Endothelial cell of umbilical vein (primary cell): Measurements from ENCODE around the gene ALAS2. TPM values are rescaled to one million over a fixed set of nuclear protein-coding genes. Genes with fewer than 3 reads are reported as not detected.

ENCODE experiments used
- BruUV-seq: library from RNA; stranded (reverse); fragments of 400-500 nt; replicated peaks from 2 replicates; lab custom pipeline; 2021; lab: Mats Ljungman, UMichigan
- CTCF ChIA-PET: fragments of 300-600, 350-600 bp; sonication (Branson Sonifier 250); formaldehyde crosslinking; loops from one replicate; lab custom pipeline; 2021; ENCODE audit warnings: antibody characterized with exemption, inconsistent platforms; lab: Charles Lee
- POLR2A ChIA-PET: fragments of 300-600, 350-600 bp; sonication (Branson Sonifier 250); formaldehyde crosslinking; loops from one replicate; lab custom pipeline; 2021; ENCODE audit warnings: antibody characterized with exemption, inconsistent platforms; lab: Charles Lee
- DNase-seq: peaks from one replicate; pipeline ENCODE4 v3.0.0-alpha.2; 2011; ENCODE audit warnings: low read depth, low spot score
- FAIRE-seq: peaks from 2 replicates; lab custom pipeline; 2011; peaks lifted over from hg19 to GRCh38; lab: Jason Lieb, UNC
- H2AFZ ChIP-seq: 2 replicates; pipeline ENCODE4 v1.6.0; 2012; ENCODE audit warnings: low read depth, low read length, control low read depth, inconsistent platforms
- H3K27ac ChIP-seq: 2 replicates; pipeline ENCODE4 v1.5.1; 2011; ENCODE audit warnings: low read depth, mild to moderate bottlenecking, control low read depth, low read length, moderate library complexity; ENCODE audit not compliant: insufficient read depth
- H3K27me3 ChIP-seq, 2 experiments: 2 replicates each; pipeline versions ENCODE4 v1.6.0 to v1.6.1; 2011; ENCODE audit warnings: low read length in 2 of 2, mixed read lengths in 1 of 2; ENCODE audit not compliant: control insufficient read depth in 2 of 2, insufficient read depth in 2 of 2
- H3K36me3 ChIP-seq, 2 experiments: 2 replicates in 1 of 2; 3 replicates in 1 of 2; pipeline ENCODE4 v1.5.1; 2011; ENCODE audit warnings: low read length in 2 of 2, mild to moderate bottlenecking in 1 of 2, moderate library complexity in 1 of 2; ENCODE audit not compliant: control insufficient read depth in 2 of 2, insufficient read depth in 2 of 2; ENCODE audit errors: extremely low read depth in 1 of 2
- H3K4me1 ChIP-seq: 3 replicates; pipeline ENCODE4 v1.5.1; 2011; ENCODE audit warnings: mild to moderate bottlenecking, low read length; ENCODE audit not compliant: control insufficient read depth, insufficient read depth; ENCODE audit errors: extremely low read depth
- H3K4me2 ChIP-seq: 2 replicates; pipeline ENCODE4 v1.6.1; 2011; ENCODE audit warnings: low read length, control low read depth, mixed read lengths; ENCODE audit not compliant: insufficient read depth
- H3K4me3 ChIP-seq, 3 experiments: fragments of 200-600 bp in 1 of 3; sonication (generic), shearing (Covaris generic) in 1 of 3; replicated peaks in 1 of 3; 2 replicates each; pipeline ENCODE4 v1.5.1; 2011 to 2016; ENCODE audit warnings: control low read depth in 3 of 3, low read length in 3 of 3, mild to moderate bottlenecking in 2 of 3, inconsistent platforms in 1 of 3, low read depth in 1 of 3, moderate library complexity in 1 of 3; ENCODE audit not compliant: insufficient read depth in 1 of 3
- H3K79me2 ChIP-seq: 2 replicates; pipeline ENCODE4 v1.6.0; 2012; ENCODE audit warnings: low read length, inconsistent platforms; ENCODE audit not compliant: control insufficient read depth, insufficient read depth
- H3K9ac ChIP-seq: replicated peaks from 2 replicates; pipeline ENCODE3; 2011; ENCODE audit warnings: low read length, control low read depth; ENCODE audit not compliant: insufficient read depth; ENCODE audit errors: extremely low read depth
- H3K9me1 ChIP-seq: replicated peaks from 3 replicates; pipeline ENCODE4 v1.6.0; 2011; ENCODE audit warnings: mild to moderate bottlenecking, low read length; ENCODE audit not compliant: control insufficient read depth, insufficient read depth; ENCODE audit errors: extremely low read depth
- H3K9me3 ChIP-seq: replicated peaks from 2 replicates; pipeline ENCODE4 v1.5.1; 2012; ENCODE audit warnings: low read length, inconsistent platforms; ENCODE audit not compliant: control insufficient read depth, insufficient read depth
- H4K20me1 ChIP-seq: replicated peaks from 2 replicates; pipeline ENCODE3; 2011; ENCODE audit warnings: mild to moderate bottlenecking, low read length; ENCODE audit not compliant: control insufficient read depth, insufficient read depth; ENCODE audit errors: extremely low read depth
- CTCF ChIP-seq, 2 donors: IDR thresholded peaks; 1 replicate in 1 of 2; 2 replicates in 1 of 2; pipeline ENCODE4 v1.5.1; 2011; ENCODE audit warnings: low read length in 2 of 2, mild to moderate bottlenecking in 2 of 2, moderate library complexity in 2 of 2, control low read depth in 1 of 2, inconsistent platforms in 1 of 2, low read depth in 1 of 2; ENCODE audit not compliant: insufficient read depth in 1 of 2; ENCODE audit errors: extremely low read depth in 1 of 2
- EZH2 ChIP-seq: IDR thresholded peaks from 2 replicates; pipeline ENCODE4 v1.6.1; 2012; ENCODE audit warnings: borderline replicate concordance, low read depth, mild to moderate bottlenecking, moderate library complexity, low read length, inconsistent platforms; ENCODE audit not compliant: severe bottlenecking
- FOS ChIP-seq: IDR thresholded peaks from 2 replicates; pipeline ENCODE4 v1.6.1; 2011; ENCODE audit warnings: mild to moderate bottlenecking, low read length, moderate library complexity, borderline replicate concordance; ENCODE audit not compliant: insufficient read depth
- GATA2 ChIP-seq: IDR thresholded peaks from 2 replicates; pipeline ENCODE4 v1.7.0; 2011; ENCODE audit warnings: low read depth, mild to moderate bottlenecking, moderate library complexity, mixed read lengths, low read length; ENCODE audit not compliant: insufficient read length, insufficient read depth
- JUN ChIP-seq: IDR thresholded peaks from 2 replicates; pipeline ENCODE4 v1.6.1; 2011; ENCODE audit warnings: borderline replicate concordance, low read depth; ENCODE audit not compliant: insufficient read length, insufficient read depth
- MAX ChIP-seq: IDR thresholded peaks from 2 replicates; pipeline ENCODE4 v1.6.1; 2011; ENCODE audit not compliant: insufficient read depth, insufficient read length
- MYC ChIP-seq: IDR thresholded peaks from one replicate; pipeline ENCODE4 v1.6.1; 2011; ENCODE audit warnings: mild to moderate bottlenecking, low read depth, low read length
- POLR2A ChIP-seq: IDR thresholded peaks from 2 replicates; pipeline ENCODE4 v1.6.1; 2012; ENCODE audit warnings: low read depth, mild to moderate bottlenecking, control low read depth, low read length
- POLR2AphosphoS5 ChIP-seq: IDR thresholded peaks from 2 replicates; pipeline ENCODE4 v1.6.1; 2012; ENCODE audit warnings: low read depth, mild to moderate bottlenecking, control low read depth, low read length, moderate library complexity; ENCODE audit not compliant: insufficient read depth
- dilution Hi-C: fragments of 300-500 bp; cut with MboI; formaldehyde crosslinking; loops from one replicate; pipeline ENCODE4 v1.15.0; 2019; ENCODE audit warnings: low sequenced_read_pairs; ENCODE audit not compliant: extremely low pct_ligation_motif_present
- intact Hi-C: fragments of 100-400 bp; cut with micrococcal nuclease; formaldehyde crosslinking; loops from one replicate; pipeline ENCODE4 v1.10.0; 2022
- polyA plus RNA-seq, 4 experiments: library from polyadenylated mRNA; depleted of rRNA in 3 of 4; stranded (reverse) in 3 of 4; unstranded in 1 of 4; fragments of >200 nt; gene quantifications; 2 replicates each; pipeline versions ENCODE4 v1.2.1 to v1.2.3, GENCODE V29; 2011 to 2012; ENCODE audit warnings: missing spikeins in 1 of 4
- total RNA-seq: library from RNA; stranded (reverse); gene quantifications from 2 replicates; pipeline ENCODE4 v1.2.3, GENCODE V29; 2021

ALAS2 gene
- total and polyA plus RNA-seq, 2 donors (not counting 3 experiments of a cell fraction or from before 2014, with no cell fraction given) = not detected

GRCh38 chrX:54961750-54962149 is 69.0 kb downstream of the ALAS2 start:
- no peaks in the 10 kb centered on the region for H3K79me2 ChIP-seq
- POLR2A ChIA-PET = no interaction called here
- intact Hi-C loops = no loop called here
- no peak overlapping the region for H3K4me3 ChIP-seq
- no peaks in the 10 kb centered on the region for H3K27me3 ChIP-seq
- BruUV-seq = no TSS peak
- dilution Hi-C loops = no loop called here
- no peak overlapping the region for H3K4me2 ChIP-seq
- CTCF ChIA-PET = no interaction called here
- H2AFZ ChIP-seq = no peak overlapping the region
- H3K27ac ChIP-seq = no peak overlapping the region
- no peaks in the 10 kb centered on the region for H3K9me3 ChIP-seq
- no peaks in the 10 kb centered on the region for H3K4me1 ChIP-seq
- no peaks in the 10 kb centered on the region for H4K20me1 ChIP-seq
- DNase-seq = no peak
- no peaks in the 10 kb centered on the region for H3K36me3 ChIP-seq
- no peak for TF ChIP-seq GATA2
- no peak for TF ChIP-seq EZH2
- no peak for TF ChIP-seq FOS
- no peak for TF ChIP-seq MAX
- no peak for TF ChIP-seq POLR2A
- TF ChIP-seq JUN = no peak
- no peak for TF ChIP-seq CTCF (IDR thresholded peaks at IDR 0.05; ENCODE audit: extremely low read depth in 1 of 2, insufficient read depth in 1 of 2, low read depth in 1 of 2, low read length in 2 of 2)
- TF ChIP-seq MYC = no peak
- no peak for TF ChIP-seq POLR2AphosphoS5
- no peaks in the 10 kb centered on the region for H3K9me1 ChIP-seq
- no peak for FAIRE-seq
- no peak overlapping the region for H3K9ac ChIP-seq

Other genes with a start within 250 kb of the ALAS2 start
- not detected in 2 replicates for gene ITIH6, start 232.7 kb downstream of the ALAS2 start, total RNA-seq
- not detected in 2 replicates for gene ITIH6, start 232.7 kb downstream of the ALAS2 start, polyA plus RNA-seq
- gene MAGED2, start 223.2 kb downstream of the ALAS2 start, total RNA-seq = 240 and 241 TPM in 2 replicates
- 286 and 309 TPM in 2 replicates for gene MAGED2, start 223.2 kb downstream of the ALAS2 start, polyA plus RNA-seq
- gene TRO, start 110.2 kb downstream of the ALAS2 start, total RNA-seq = 13.6 and 21.9 TPM in 2 replicates
- gene TRO, start 110.2 kb downstream of the ALAS2 start, polyA plus RNA-seq = 34.7 TPM in 2 replicates
- 0.16 and 0.20 TPM in 2 replicates for gene PFKFB1, start 36.8 kb downstream of the ALAS2 start, total RNA-seq
- gene PFKFB1, start 36.8 kb downstream of the ALAS2 start, polyA plus RNA-seq = 0.16 and 0.18 TPM in 2 replicates
- gene APEX2, start 30.6 kb downstream of the ALAS2 start, total RNA-seq = 22.7 and 26.6 TPM in 2 replicates
- gene APEX2, start 30.6 kb downstream of the ALAS2 start, polyA plus RNA-seq = 54.1 and 55.9 TPM in 2 replicates
- gene PAGE2B, start 44.1 kb upstream of the ALAS2 start, total RNA-seq = not detected in 2 replicates
- not detected in 2 replicates for gene PAGE2B, start 44.1 kb upstream of the ALAS2 start, polyA plus RNA-seq
- gene PAGE2, start 58.0 kb upstream of the ALAS2 start, total RNA-seq = not detected in 2 replicates
- not detected in 2 replicates for gene PAGE2, start 58.0 kb upstream of the ALAS2 start, polyA plus RNA-seq
- gene PAGE5, start 189.4 kb upstream of the ALAS2 start, total RNA-seq = not detected in 2 replicates
- gene PAGE5, start 189.4 kb upstream of the ALAS2 start, polyA plus RNA-seq = not detected in 2 replicates
- not detected in 2 replicates for gene PAGE3, start 233.9 kb upstream of the ALAS2 start, total RNA-seq
- gene PAGE3, start 233.9 kb upstream of the ALAS2 start, polyA plus RNA-seq = not detected in 2 replicates